Parathyroid adenoma (tissue), 2 donors: Measurements from ENCODE around the gene PBX1.

Source experiments
- H2AFZ ChIP-seq: fragments of 300-600 bp; sonication (generic); one replicate; pipeline ENCODE4 v1.7.0; 2017; ENCODE audit warnings: antibody characterized with exemption, mild to moderate bottlenecking
- H3K27ac ChIP-seq: fragments of 300-600 bp; sonication (generic); one replicate; pipeline ENCODE4 v1.7.0; 2017
- H3K27me3 ChIP-seq: fragments of 300-600 bp; sonication (generic); one replicate; pipeline ENCODE4 v1.7.0; 2017; ENCODE audit warnings: low read length; ENCODE audit not compliant: control insufficient read depth, insufficient read depth
- H3K36me3 ChIP-seq: fragments of 300-600 bp; sonication (generic); one replicate; pipeline ENCODE4 v1.7.0; 2017; ENCODE audit warnings: low read length; ENCODE audit not compliant: control insufficient read depth, insufficient read depth
- H3K4me1 ChIP-seq: fragments of 300-600 bp; sonication (generic); one replicate; pipeline ENCODE4 v1.7.0; 2017; ENCODE audit warnings: control low read depth
- H3K4me2 ChIP-seq: fragments of 300-600 bp; sonication (generic); one replicate; pipeline ENCODE4 v1.7.0; 2017; ENCODE audit warnings: low read length
- H3K4me3 ChIP-seq: fragments of 300-600 bp; sonication (generic); one replicate; pipeline ENCODE4 v1.7.0; 2017; ENCODE audit warnings: low read depth, low read length
- H3K79me2 ChIP-seq: fragments of 300-600 bp; sonication (generic); one replicate; pipeline ENCODE4 v1.7.0; 2017; ENCODE audit warnings: control low read depth
- H3K9ac ChIP-seq: fragments of 300-600 bp; sonication (generic); one replicate; pipeline ENCODE4 v1.7.0; 2017; ENCODE audit warnings: mild to moderate bottlenecking
- H3K9me3 ChIP-seq: fragments of 300-600 bp; sonication (generic); one replicate; pipeline ENCODE4 v1.7.0; 2017; ENCODE audit warnings: low read length; ENCODE audit not compliant: control insufficient read depth
- TF ChIP-seq, protein P1 (sequence below): fragments of 300-600 bp; sonication (generic); IDR thresholded peaks from one replicate; pipeline ENCODE4 v1.7.0; 2017; ENCODE audit warnings: antibody characterized with exemption, mild to moderate bottlenecking
- donor health status: primary hyperparathyroidism.

The PBX1 gene

GRCh38 chr1:164658864-164659263, 99.9 kb downstream of the PBX1 start:
- H3K27me3 ChIP-seq: no peaks in the 10 kb centered on the region
- no peak overlapping the region for H2AFZ ChIP-seq
- H3K9me3 ChIP-seq: no peaks in the 10 kb centered on the region
- peaks cover 14% of the 10 kb centered on the region for H3K4me1 ChIP-seq
- H3K9ac ChIP-seq: no peak overlapping the region
- no peak overlapping the region for H3K4me3 ChIP-seq
- H3K27ac ChIP-seq: no peak overlapping the region
- no peaks in the 10 kb centered on the region for H3K36me3 ChIP-seq
- H3K4me2 ChIP-seq: no peak overlapping the region
- TF ChIP-seq, protein P1, sequence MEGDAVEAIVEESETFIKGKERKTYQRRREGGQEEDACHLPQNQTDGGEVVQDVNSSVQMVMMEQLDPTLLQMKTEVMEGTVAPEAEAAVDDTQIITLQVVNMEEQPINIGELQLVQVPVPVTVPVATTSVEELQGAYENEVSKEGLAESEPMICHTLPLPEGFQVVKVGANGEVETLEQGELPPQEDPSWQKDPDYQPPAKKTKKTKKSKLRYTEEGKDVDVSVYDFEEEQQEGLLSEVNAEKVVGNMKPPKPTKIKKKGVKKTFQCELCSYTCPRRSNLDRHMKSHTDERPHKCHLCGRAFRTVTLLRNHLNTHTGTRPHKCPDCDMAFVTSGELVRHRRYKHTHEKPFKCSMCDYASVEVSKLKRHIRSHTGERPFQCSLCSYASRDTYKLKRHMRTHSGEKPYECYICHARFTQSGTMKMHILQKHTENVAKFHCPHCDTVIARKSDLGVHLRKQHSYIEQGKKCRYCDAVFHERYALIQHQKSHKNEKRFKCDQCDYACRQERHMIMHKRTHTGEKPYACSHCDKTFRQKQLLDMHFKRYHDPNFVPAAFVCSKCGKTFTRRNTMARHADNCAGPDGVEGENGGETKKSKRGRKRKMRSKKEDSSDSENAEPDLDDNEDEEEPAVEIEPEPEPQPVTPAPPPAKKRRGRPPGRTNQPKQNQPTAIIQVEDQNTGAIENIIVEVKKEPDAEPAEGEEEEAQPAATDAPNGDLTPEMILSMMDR: no peak
- H3K79me2 ChIP-seq: peaks cover 5% of the 10 kb centered on the region

- TF ChIP-seq, protein P1: no peak
- Histone ChIP-seq H3K4me1 (peaks cover 14% of the 10 kb centered on the region), H2AFZ (no peak overlapping the region), H3K79me2 (peaks cover 9% of the 10 kb centered on the region), H3K27me3 (no peaks in the 10 kb centered on the region), H3K4me3 (no peak overlapping the region), H3K9ac (no peak overlapping the region), H3K36me3 (no peaks in the 10 kb centered on the region), H3K9me3 (no peaks in the 10 kb centered on the region), H3K27ac (peak overlapping the region; percentile 51), H3K4me2 (peak overlapping the region; percentile 23)
Observed at GRCh38 chr1:164659621-164660411, 100.8 kb downstream of the PBX1 start.

DNA sequence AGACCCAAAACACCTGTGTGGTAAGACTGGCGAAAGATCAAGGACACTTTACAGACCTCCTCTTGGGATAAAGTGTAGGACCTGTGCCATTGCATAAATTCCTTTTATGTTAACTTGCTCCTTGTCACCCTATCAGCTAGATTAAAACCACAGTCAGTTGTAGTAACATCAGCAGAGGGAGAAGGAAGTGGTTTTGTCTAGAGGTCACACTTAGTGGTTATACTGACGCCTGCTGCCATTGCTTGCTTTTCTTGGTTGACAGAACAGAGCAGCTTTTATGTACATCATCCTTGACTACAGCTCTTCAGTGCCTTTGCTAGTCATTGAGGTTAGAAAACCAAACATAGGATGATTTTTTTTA, 101.4 kb downstream of the PBX1 start:
- TF ChIP-seq, protein P1: no peak
- Histone ChIP-seq H3K36me3 (no peaks in the 10 kb centered on the region), H3K9me3 (no peaks in the 10 kb centered on the region), H3K27ac (peak overlapping the region; percentile 51), H2AFZ (no peak overlapping the region), H3K79me2 (peaks cover 9% of the 10 kb centered on the region), H3K9ac (no peak overlapping the region), H3K4me1 (peaks cover 14% of the 10 kb centered on the region), H3K4me2 (peak overlapping the region; percentile 13), H3K27me3 (no peaks in the 10 kb centered on the region), H3K4me3 (no peak overlapping the region)

- H3K4me3 ChIP-seq: no peak overlapping the region
- H3K9me3 ChIP-seq: no peaks in the 10 kb centered on the region
- H2AFZ ChIP-seq: no peak overlapping the region
- H3K4me1 ChIP-seq: peaks cover 14% of the 10 kb centered on the region
- no peak overlapping the region for H3K9ac ChIP-seq
- H3K36me3 ChIP-seq: no peaks in the 10 kb centered on the region
- TF ChIP-seq, protein P1: no peak
- peaks cover 9% of the 10 kb centered on the region for H3K79me2 ChIP-seq
- no peak overlapping the region for H3K4me2 ChIP-seq
- no peaks in the 10 kb centered on the region for H3K27me3 ChIP-seq
- H3K27ac ChIP-seq: no peak overlapping the region
Observed at GRCh38 chr1:164660775-164661174, 101.8 kb downstream of the PBX1 start.

GRCh38 chr1:164662462-164662861, 103.5 kb downstream of the PBX1 start:
- H3K36me3 ChIP-seq: no peaks in the 10 kb centered on the region

More at GRCh38 chr1:164662462-164662861, 103.5 kb downstream of the PBX1 start:
- H2AFZ ChIP-seq: no peak overlapping the region
- H3K9ac ChIP-seq: no peak overlapping the region
- H3K4me1 ChIP-seq: peaks cover 14% of the 10 kb centered on the region
- no peaks in the 10 kb centered on the region for H3K9me3 ChIP-seq
- H3K4me3 ChIP-seq: no peak overlapping the region
- no peak overlapping the region for H3K4me2 ChIP-seq
- TF ChIP-seq, protein P1: no peak
- H3K27me3 ChIP-seq: no peaks in the 10 kb centered on the region
- no peak overlapping the region for H3K27ac ChIP-seq
- peaks cover 7% of the 10 kb centered on the region for H3K79me2 ChIP-seq
